Tibial artery (tissue), 4 donors: Measurements from ENCODE around the gene TRIM65.

Experiments used
- DNase-seq, 2 donors: peaks; one replicate each; pipeline ENCODE4 v3.0.0-alpha.2; 2019
- H3K27ac ChIP-seq, 2 donors: fragments of 200-600 bp; sonication (generic) in 1 of 2; 1 replicate in 1 of 2; 2 replicates in 1 of 2; pipeline ENCODE4 v1.5.1; 2018 to 2019; ENCODE audit warnings: mild to moderate bottlenecking in 1 of 2
- H3K27me3 ChIP-seq, 2 donors: fragments of 200-600 bp; sonication (generic) in 1 of 2; one replicate each; pipeline versions ENCODE4 v1.5.1 to v1.6.0; 2016 to 2019
- H3K36me3 ChIP-seq, 3 donors: fragments of 200-600 bp; sonication (generic) in 2 of 3; one replicate each; pipeline ENCODE4 v1.5.1; 2016 to 2019; ENCODE audit warnings: mild to moderate bottlenecking in 2 of 3
- H3K4me1 ChIP-seq, 4 donors: fragments of 200-600 bp; sonication (generic) in 2 of 4; 1 replicate in 3 of 4; 2 replicates in 1 of 4; pipeline ENCODE4 v1.5.1; 2016 to 2019
- H3K4me3 ChIP-seq, 2 donors: fragments of 200-600 bp; sonication (generic) in 1 of 2; 1 replicate in 1 of 2; 2 replicates in 1 of 2; pipeline ENCODE4 v1.5.1; 2018 to 2019; ENCODE audit warnings: mild to moderate bottlenecking in 2 of 2
- H3K9me3 ChIP-seq, 3 donors: fragments of 200-600 bp; sonication (generic) in 1 of 3; one replicate each; pipeline ENCODE4 v1.5.1; 2016 to 2019
- CTCF ChIP-seq, 2 experiments: fragments of 200-600 bp in 1 of 2; fragments of 450-650 bp in 1 of 2; IDR thresholded peaks; one replicate each; pipeline ENCODE4 v1.5.1; 2017 to 2019; ENCODE audit warnings: antibody characterized with exemption in 2 of 2, mild to moderate bottlenecking in 1 of 2, moderate library complexity in 1 of 2
- intact Hi-C: fragments of 100-400 bp; cut with DNase I; formaldehyde crosslinking; loops from one replicate; pipeline ENCODE4 v1.15.0; 2023; ENCODE audit warnings: low total_unique reads

TRIM65 gene

DNA sequence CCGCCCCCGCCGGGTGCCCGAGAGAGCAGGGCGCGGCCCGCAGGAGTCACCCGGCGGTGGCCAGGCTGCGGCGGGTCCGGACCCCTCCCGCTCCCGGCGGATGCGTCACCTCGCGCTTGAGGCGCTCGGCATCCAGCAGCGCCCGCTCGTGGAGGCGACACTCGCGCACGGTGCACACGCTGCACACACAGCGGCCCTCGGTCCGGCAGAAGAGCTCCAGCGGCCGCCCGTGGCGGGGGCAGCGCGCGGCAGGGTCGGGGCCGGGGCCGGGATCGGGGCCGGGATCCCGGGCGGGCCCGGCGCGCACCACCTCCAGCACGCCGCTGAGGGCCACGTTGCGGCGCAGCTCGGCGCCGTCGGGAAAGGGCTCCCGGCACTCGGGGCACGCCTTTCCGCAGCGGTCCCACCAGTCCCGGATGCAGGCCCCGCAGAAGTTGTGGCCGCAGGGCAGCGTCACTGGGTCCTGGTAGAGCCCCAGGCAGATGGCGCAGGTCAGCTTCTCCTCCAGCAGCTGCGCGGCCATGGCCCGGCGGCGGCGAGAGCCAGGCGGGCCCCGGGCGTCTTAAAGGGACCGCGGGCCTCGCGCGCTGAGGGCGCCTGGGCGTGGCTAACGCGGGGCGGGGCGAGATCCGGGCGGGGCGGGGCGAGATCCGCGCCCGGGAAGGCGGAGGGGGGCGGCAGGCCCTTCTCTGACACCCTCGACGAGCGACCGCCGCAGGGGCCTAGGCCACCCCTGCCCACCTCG, at the start of gene TRIM65:
TSS of gene TRIM65 (minus strand) at position 537 of the 745 bp plus-strand sequence. CDS start at position 523, 14 bp downstream.
- peak; percentile 26 to 48 for TF ChIP-seq CTCF (IDR thresholded peaks at IDR 0.05)
- H3K4me3 ChIP-seq, result peak within 1 kb of the TSS; percentile 63 to 81
- intact Hi-C loops, result no loop called here
- peaks cover 18 to 52% (median 41%) of the 10 kb centered on the region in 3 donors for H3K36me3 ChIP-seq
- H3K4me1 ChIP-seq, result peaks cover 0 to 32% (median 21%) of the 10 kb centered on the region in 4 donors
- peak within 1 kb of the TSS; percentile 90 to 98 for H3K27ac ChIP-seq
- DNase-seq, result peak; percentile 83 to 94
- H3K27me3 ChIP-seq, result no peaks in the 10 kb centered on the region
- H3K9me3 ChIP-seq, result no peaks in the 10 kb centered on the region

DNA sequence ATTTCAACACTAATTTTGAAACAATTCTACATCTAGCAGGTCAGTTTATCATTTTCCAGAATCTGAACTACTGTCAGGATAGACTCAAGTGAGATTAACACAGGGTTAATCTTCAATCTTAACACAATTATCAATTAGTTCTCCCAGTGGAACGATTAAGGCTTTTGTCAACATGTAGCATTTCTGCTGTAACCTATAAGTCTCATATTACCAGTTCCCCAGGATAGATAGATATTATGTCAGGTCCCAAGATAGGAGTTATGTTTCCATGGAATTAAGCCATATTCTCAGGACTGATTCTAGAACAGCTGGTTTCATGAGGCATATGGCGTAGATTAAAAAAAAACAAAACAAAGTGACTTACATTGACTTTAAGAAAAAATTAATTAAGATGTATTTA, 48.5 kb upstream of the TRIM65 start:
- H3K4me1 ChIP-seq, result peaks cover 0 to 10% (median 7%) of the 10 kb centered on the region in 4 donors
- H3K36me3 ChIP-seq, result peaks cover 41 to 57% (median 54%) of the 10 kb centered on the region in 3 donors
- H3K9me3 ChIP-seq, result no peaks in the 10 kb centered on the region
- no peaks in the 10 kb centered on the region for H3K27me3 ChIP-seq
- DNase-seq, result no peak
- H3K27ac ChIP-seq, result no peak overlapping the region
- TF ChIP-seq CTCF (IDR thresholded peaks at IDR 0.05), result no peak
- no peak overlapping the region for H3K4me3 ChIP-seq
- intact Hi-C loops, result no loop called here

GRCh38 chr17:75943491-75943890, 46.7 kb upstream of the TRIM65 start:
- intact Hi-C loops, result no loop called here
- Histone ChIP-seq H3K27me3 (no peaks in the 10 kb centered on the region), H3K9me3 (no peaks in the 10 kb centered on the region), H3K27ac (no peak overlapping the region), H3K4me3 (no peak overlapping the region), H3K4me1 (peaks cover 0 to 12% (median 8%) of the 10 kb centered on the region in 4 donors), H3K36me3 (peaks cover 24 to 40% (median 36%) of the 10 kb centered on the region in 3 donors)
- DNase-seq, result no peak
- TF ChIP-seq CTCF (IDR thresholded peaks at IDR 0.05), result no peak

DNA sequence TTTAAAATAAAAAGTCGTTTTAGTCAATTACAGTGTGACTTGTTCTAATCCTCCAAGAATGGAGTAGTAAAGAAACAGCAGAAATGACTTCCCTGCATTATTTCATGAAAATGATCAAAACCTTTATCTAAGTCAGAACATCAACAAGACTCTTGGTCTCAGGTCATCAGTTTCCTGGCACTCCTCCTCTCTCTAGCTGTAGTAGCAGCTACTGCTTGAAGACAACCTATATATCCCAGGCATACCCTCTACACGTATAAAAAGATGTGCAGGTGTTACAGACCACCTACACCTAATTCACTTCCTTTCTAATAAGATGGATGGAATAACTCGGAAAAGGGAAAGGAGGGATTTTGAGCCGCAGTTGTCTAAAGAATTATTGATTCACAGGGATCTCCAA, 45.7 kb upstream of the TRIM65 start:
- intact Hi-C loops, result no loop called here
- DNase-seq, result no peak
- Histone ChIP-seq H3K27me3 (no peaks in the 10 kb centered on the region), H3K36me3 (peaks cover 14 to 29% (median 26%) of the 10 kb centered on the region in 3 donors), H3K4me1 (peaks cover 0 to 12% (median 8%) of the 10 kb centered on the region in 4 donors), H3K9me3 (no peaks in the 10 kb centered on the region), H3K4me3 (no peak overlapping the region), H3K27ac (no peak overlapping the region)
- no peak for TF ChIP-seq CTCF (IDR thresholded peaks at IDR 0.05)

- Histone ChIP-seq H3K9me3 (no peaks in the 10 kb centered on the region), H3K4me3 (peak overlapping the region; percentile 69 to 82), H3K4me1 (peaks cover 0 to 12% (median 8%) of the 10 kb centered on the region in 4 donors), H3K27ac (peak overlapping the region; percentile 74 to 76), H3K36me3 (peaks cover 8 to 19% (median 16%) of the 10 kb centered on the region in 3 donors), H3K27me3 (no peaks in the 10 kb centered on the region)
- intact Hi-C loops, result no loop called here
- DNase-seq, result no peak
- TF ChIP-seq CTCF (IDR thresholded peaks at IDR 0.05), result no peak
Measured at GRCh38 chr17:75941442-75941819, 44.7 kb upstream of the TRIM65 start.
